Esophagus squamous epithelium (tissue), 4 donors: ENCODE results near the gene BAZ2B.

Source experiments
- POLR2A ChIP-seq, 4 donors: fragments of 450-650 bp; IDR thresholded peaks; one replicate each; pipeline ENCODE4 v1.6.1; 2017; ENCODE audit warnings: antibody characterized with exemption in 4 of 4, mild to moderate bottlenecking in 4 of 4, moderate library complexity in 3 of 4
- TF ChIP-seq, protein P1 (sequence below), 6 experiments: fragments of 450-650 bp in 4 of 6; fragments of 200-600 bp in 2 of 6; sonication (generic) in 2 of 6; IDR thresholded peaks; one replicate each; pipeline ENCODE4 v1.5.1; 2016 to 2019; ENCODE audit warnings: antibody characterized with exemption in 6 of 6, mild to moderate bottlenecking in 4 of 6, moderate library complexity in 4 of 6

DNA sequence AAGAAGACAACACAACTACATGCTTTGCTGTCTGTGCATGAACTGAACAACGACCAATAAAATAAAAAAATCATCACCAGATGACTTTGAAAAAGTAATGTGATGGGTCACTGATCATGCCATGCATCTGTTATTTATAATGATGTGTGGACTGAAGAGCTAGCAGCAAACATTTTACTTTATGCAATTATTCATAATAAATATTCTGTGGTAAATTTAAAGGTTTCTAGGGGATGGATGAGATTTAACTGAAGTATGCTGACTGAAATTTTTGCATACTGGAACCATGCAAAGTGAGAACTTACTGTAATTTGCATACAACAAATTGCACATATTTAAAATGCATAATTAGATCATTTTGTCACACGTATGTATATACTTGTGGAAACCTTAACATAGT is 31.3 kb upstream of the BAZ2B start:
- TF ChIP-seq, protein P1, sequence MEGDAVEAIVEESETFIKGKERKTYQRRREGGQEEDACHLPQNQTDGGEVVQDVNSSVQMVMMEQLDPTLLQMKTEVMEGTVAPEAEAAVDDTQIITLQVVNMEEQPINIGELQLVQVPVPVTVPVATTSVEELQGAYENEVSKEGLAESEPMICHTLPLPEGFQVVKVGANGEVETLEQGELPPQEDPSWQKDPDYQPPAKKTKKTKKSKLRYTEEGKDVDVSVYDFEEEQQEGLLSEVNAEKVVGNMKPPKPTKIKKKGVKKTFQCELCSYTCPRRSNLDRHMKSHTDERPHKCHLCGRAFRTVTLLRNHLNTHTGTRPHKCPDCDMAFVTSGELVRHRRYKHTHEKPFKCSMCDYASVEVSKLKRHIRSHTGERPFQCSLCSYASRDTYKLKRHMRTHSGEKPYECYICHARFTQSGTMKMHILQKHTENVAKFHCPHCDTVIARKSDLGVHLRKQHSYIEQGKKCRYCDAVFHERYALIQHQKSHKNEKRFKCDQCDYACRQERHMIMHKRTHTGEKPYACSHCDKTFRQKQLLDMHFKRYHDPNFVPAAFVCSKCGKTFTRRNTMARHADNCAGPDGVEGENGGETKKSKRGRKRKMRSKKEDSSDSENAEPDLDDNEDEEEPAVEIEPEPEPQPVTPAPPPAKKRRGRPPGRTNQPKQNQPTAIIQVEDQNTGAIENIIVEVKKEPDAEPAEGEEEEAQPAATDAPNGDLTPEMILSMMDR (IDR thresholded peaks at IDR 0.05), result no peak
- TF ChIP-seq POLR2A (IDR thresholded peaks at IDR 0.05), result no peak
